SK-N-SH treated with all-trans-retinoic acid at 6 μM for 48 hours (cell line): Measurements from ENCODE around the gene HDAC4.
A peak's percentile ranks its signal among the peaks of the same experiment; 100 is the strongest.

Experiments used
- ATAC-seq: fragments of 200-7000 bp; cut with Tn5 transposase; 3 replicates; pipeline ENCODE4 v1.9.1; 2020; ENCODE audit warnings: mild to moderate bottlenecking, moderate library complexity
- ARNTL ChIP-seq: fragments of 450-650 bp; formaldehyde crosslinking; IDR thresholded peaks from 2 replicates; pipeline ENCODE4 v1.5.0; 2020; ENCODE audit warnings: low read depth, mild to moderate bottlenecking, moderate library complexity, borderline replicate concordance
- BACH2 ChIP-seq: fragments of 250-450 bp; sonication (Bioruptor Pico); IDR thresholded peaks from 2 replicates; pipeline ENCODE4 v1.9.0; 2021; ENCODE audit warnings: mild to moderate bottlenecking, borderline replicate concordance
- CSDC2 ChIP-seq: fragments of 250-450 bp; sonication (Bioruptor Pico); IDR thresholded peaks from 2 replicates; pipeline ENCODE4 v1.5.0; 2020; ENCODE audit warnings: mild to moderate bottlenecking, moderate library complexity
- ESRRG ChIP-seq: fragments of 250-450 bp; sonication (Bioruptor Pico); IDR thresholded peaks from 2 replicates; pipeline ENCODE4 v1.6.1; 2021; ENCODE audit warnings: mild to moderate bottlenecking
- GLIS3 ChIP-seq: fragments of 250-450 bp; sonication (Bioruptor Pico); IDR thresholded peaks from 2 replicates; pipeline ENCODE4 v1.5.0; 2020; ENCODE audit warnings: mild to moderate bottlenecking, moderate library complexity
- ISL1 ChIP-seq: fragments of 250-450 bp; sonication (Bioruptor Pico); IDR thresholded peaks from 2 replicates; pipeline ENCODE4 v2.1.2; 2022; ENCODE audit warnings: mild to moderate bottlenecking, moderate library complexity
- OSR1 ChIP-seq: fragments of 250-450 bp; sonication (Bioruptor Pico); IDR thresholded peaks from 2 replicates; pipeline ENCODE4 v1.8.0; 2022; ENCODE audit warnings: moderate library complexity, mild to moderate bottlenecking, inconsistent platforms
- PPARA ChIP-seq: fragments of 250-450 bp; sonication (Bioruptor Pico); IDR thresholded peaks from 2 replicates; pipeline ENCODE4 v1.5.0; 2020; ENCODE audit warnings: mild to moderate bottlenecking, borderline replicate concordance
- RARB ChIP-seq: fragments of 250-450 bp; sonication (Bioruptor Pico); IDR thresholded peaks from 2 replicates; pipeline ENCODE4 v1.8.0; 2021; ENCODE audit warnings: mild to moderate bottlenecking, moderate library complexity
- TCF4 ChIP-seq: fragments of 250-450 bp; sonication (Bioruptor Pico); IDR thresholded peaks from 2 replicates; pipeline ENCODE4 v1.8.0; 2021; ENCODE audit warnings: mild to moderate bottlenecking, moderate library complexity, borderline replicate concordance
- TOX ChIP-seq: fragments of 250-450 bp; sonication (Bioruptor Pico); IDR thresholded peaks from 2 replicates; pipeline ENCODE4 v1.8.0; 2021; ENCODE audit warnings: mild to moderate bottlenecking, moderate library complexity, borderline replicate concordance
- ZC3H10 ChIP-seq: fragments of 250-450 bp; sonication (Bioruptor Pico); IDR thresholded peaks from 2 replicates; pipeline ENCODE4 v1.5.1; 2021; ENCODE audit warnings: mild to moderate bottlenecking, moderate library complexity
- ZFP3 ChIP-seq: fragments of 250-450 bp; sonication (Bioruptor Pico); IDR thresholded peaks from 2 replicates; pipeline ENCODE4 v1.5.0; 2020; ENCODE audit warnings: mild to moderate bottlenecking, moderate library complexity
- ZFP30 ChIP-seq: fragments of 450-650 bp; formaldehyde crosslinking; IDR thresholded peaks from 2 replicates; pipeline ENCODE4 v1.5.0; 2022; ENCODE audit warnings: mild to moderate bottlenecking, moderate library complexity
- ZNF565 ChIP-seq: fragments of 450-650 bp; formaldehyde crosslinking; conservative IDR thresholded peaks from 2 replicates; pipeline ENCODE4 v1.5.0; 2020; ENCODE audit warnings: low read depth, mild to moderate bottlenecking, moderate library complexity
- ZNF70 ChIP-seq: fragments of 450-650 bp; formaldehyde crosslinking; IDR thresholded peaks from 2 replicates; pipeline ENCODE4 v1.5.0; 2020; ENCODE audit warnings: mild to moderate bottlenecking, moderate library complexity
- ZNF8 ChIP-seq: fragments of 450-650 bp; formaldehyde crosslinking; IDR thresholded peaks from 2 replicates; pipeline ENCODE4 v1.5.0; 2020; ENCODE audit warnings: mild to moderate bottlenecking, moderate library complexity
- TF ChIP-seq, protein P1 (sequence below): fragments of 250-450 bp; sonication (Bioruptor Pico); IDR thresholded peaks from 2 replicates; pipeline ENCODE4 v1.8.0; 2020; ENCODE audit warnings: mild to moderate bottlenecking, moderate library complexity, borderline replicate concordance
- TF ChIP-seq, protein P2 (sequence below): fragments of 250-450 bp; sonication (Bioruptor Pico); IDR thresholded peaks from 2 replicates; pipeline ENCODE4 v1.5.1; 2021; ENCODE audit warnings: mild to moderate bottlenecking, moderate library complexity
- TF ChIP-seq, protein P3 (sequence below): fragments of 250-450 bp; sonication (Bioruptor Pico); IDR thresholded peaks from 2 replicates; pipeline ENCODE4 v1.5.1; 2020; ENCODE audit warnings: low read depth, mild to moderate bottlenecking, moderate library complexity
- TF ChIP-seq, protein P4 (sequence below): fragments of 250-450 bp; sonication (Bioruptor Pico); IDR thresholded peaks from 2 replicates; pipeline ENCODE4 v1.5.0; 2020; ENCODE audit warnings: mild to moderate bottlenecking, moderate library complexity
- TF ChIP-seq, protein P5 (sequence below): fragments of 250-450 bp; sonication (Bioruptor Pico); IDR thresholded peaks from 2 replicates; pipeline ENCODE4 v1.8.0; 2021; ENCODE audit warnings: low read depth, mild to moderate bottlenecking, moderate library complexity, borderline replicate concordance

HDAC4 gene

DNA sequence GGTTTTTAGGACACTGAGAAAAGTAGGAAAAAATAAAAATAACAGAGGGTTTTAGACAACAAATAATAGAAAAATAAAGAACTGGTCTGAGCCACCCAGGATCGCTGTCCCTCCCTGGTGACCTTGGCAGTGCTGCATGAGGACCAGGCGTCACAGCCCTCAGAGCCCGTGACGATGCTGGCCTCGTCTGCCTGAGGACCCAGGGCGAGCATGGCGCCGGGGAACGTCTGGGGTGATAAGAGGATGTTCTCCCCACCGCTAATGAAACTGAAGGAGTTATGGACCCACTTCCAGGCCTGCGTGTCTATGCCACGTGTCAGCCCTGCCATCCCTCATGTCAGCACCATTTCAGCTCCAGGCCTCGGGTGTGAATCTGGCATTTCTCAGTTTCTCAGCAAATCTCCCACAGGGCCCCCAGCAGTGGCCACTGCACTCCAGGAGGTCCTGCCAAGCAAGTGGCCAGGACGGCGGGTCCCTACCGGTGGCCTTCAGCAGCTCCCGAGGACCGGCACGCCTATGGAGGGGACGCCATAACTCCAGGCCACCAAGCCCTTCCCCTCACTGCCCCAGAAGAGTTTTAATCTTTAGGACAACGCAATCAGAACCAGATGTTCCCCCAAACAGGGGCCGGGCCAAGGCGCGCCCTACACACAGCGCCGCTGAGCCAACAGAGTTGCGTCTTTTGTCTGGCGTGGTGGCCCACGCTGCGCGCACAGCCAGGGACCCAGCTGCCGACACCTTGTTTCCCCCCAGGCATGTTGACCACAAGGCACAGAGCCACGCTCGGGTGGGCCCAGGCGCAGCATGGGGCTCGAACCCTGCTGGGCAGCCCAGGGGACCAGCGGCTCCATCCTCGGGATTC is 373.2 kb downstream of the HDAC4 start:
- ATAC-seq: no peak
- TF ChIP-seq ZC3H10 (CRISPR knock-in tag) (no peak), ARNTL (CRISPR knock-in tag) (no peak), CSDC2 (CRISPR knock-in tag) (no peak), TOX (CRISPR knock-in tag) (no peak), BACH2 (CRISPR knock-in tag) (no peak), ZNF70 (CRISPR knock-in tag) (no peak), OSR1 (no peak), ISL1 (CRISPR knock-in tag) (no peak), PPARA (no peak)

DNA sequence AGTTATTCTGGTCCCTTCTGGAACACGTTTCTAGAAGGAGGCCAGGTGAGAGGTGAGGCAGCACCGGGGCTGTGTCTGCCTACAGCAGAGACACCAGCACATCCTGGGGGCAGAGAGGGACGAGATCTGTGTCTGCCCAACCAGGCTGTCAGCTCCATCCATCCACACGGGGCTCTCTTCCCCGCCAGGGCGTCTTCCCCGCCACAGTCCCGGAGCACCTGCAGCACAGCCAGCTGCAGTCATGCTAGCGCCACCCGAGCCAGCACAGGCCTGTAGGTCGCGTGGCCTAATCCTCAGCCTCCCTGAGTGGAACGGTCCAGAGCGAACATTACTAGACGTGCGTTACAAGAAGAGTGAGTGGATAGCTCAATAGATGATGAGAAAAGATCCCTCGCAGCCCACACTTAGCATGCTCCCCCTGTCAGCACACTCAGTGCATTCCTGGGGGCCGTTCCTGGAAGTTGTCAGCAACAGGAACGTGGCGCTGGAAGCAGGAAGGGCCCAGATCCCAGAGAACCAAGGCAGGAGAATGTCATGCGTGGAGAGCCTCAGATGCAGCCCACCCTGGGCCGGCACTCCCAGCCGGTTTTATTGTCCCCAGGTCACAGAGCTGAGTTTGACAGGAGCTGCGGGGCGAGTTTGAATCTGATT is 374.0 kb downstream of the HDAC4 start:
- no peak for TF ChIP-seq ZNF70 (CRISPR knock-in tag)
- no peak for TF ChIP-seq ZC3H10 (CRISPR knock-in tag)
- TF ChIP-seq TCF4 (CRISPR knock-in tag): no peak
- TF ChIP-seq ZNF565: no peak
- TF ChIP-seq, protein P1, sequence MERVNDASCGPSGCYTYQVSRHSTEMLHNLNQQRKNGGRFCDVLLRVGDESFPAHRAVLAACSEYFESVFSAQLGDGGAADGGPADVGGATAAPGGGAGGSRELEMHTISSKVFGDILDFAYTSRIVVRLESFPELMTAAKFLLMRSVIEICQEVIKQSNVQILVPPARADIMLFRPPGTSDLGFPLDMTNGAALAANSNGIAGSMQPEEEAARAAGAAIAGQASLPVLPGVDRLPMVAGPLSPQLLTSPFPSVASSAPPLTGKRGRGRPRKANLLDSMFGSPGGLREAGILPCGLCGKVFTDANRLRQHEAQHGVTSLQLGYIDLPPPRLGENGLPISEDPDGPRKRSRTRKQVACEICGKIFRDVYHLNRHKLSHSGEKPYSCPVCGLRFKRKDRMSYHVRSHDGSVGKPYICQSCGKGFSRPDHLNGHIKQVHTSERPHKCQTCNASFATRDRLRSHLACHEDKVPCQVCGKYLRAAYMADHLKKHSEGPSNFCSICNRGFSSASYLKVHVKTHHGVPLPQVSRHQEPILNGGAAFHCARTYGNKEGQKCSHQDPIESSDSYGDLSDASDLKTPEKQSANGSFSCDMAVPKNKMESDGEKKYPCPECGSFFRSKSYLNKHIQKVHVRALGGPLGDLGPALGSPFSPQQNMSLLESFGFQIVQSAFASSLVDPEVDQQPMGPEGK: no peak
- TF ChIP-seq, protein P2, sequence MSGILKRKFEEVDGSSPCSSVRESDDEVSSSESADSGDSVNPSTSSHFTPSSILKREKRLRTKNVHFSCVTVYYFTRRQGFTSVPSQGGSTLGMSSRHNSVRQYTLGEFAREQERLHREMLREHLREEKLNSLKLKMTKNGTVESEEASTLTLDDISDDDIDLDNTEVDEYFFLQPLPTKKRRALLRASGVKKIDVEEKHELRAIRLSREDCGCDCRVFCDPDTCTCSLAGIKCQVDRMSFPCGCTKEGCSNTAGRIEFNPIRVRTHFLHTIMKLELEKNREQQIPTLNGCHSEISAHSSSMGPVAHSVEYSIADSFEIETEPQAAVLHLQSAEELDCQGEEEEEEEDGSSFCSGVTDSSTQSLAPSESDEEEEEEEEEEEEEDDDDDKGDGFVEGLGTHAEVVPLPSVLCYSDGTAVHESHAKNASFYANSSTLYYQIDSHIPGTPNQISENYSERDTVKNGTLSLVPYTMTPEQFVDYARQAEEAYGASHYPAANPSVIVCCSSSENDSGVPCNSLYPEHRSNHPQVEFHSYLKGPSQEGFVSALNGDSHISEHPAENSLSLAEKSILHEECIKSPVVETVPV (CRISPR knock-in tag): no peak
- no peak for TF ChIP-seq OSR1
- TF ChIP-seq, protein P3, sequence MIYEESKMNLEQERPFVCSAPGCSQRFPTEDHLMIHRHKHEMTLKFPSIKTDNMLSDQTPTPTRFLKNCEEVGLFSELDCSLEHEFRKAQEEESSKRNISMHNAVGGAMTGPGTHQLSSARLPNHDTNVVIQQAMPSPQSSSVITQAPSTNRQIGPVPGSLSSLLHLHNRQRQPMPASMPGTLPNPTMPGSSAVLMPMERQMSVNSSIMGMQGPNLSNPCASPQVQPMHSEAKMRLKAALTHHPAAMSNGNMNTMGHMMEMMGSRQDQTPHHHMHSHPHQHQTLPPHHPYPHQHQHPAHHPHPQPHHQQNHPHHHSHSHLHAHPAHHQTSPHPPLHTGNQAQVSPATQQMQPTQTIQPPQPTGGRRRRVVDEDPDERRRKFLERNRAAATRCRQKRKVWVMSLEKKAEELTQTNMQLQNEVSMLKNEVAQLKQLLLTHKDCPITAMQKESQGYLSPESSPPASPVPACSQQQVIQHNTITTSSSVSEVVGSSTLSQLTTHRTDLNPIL (CRISPR knock-in tag): no peak
- no peak for TF ChIP-seq GLIS3 (CRISPR knock-in tag)
- no peak for TF ChIP-seq ISL1 (CRISPR knock-in tag)
- no peak for TF ChIP-seq ARNTL (CRISPR knock-in tag)
- TF ChIP-seq ZNF8 (CRISPR knock-in tag): no peak
- TF ChIP-seq TOX (CRISPR knock-in tag): no peak
- TF ChIP-seq ZFP3 (CRISPR knock-in tag): no peak
- ATAC-seq: no peak

DNA sequence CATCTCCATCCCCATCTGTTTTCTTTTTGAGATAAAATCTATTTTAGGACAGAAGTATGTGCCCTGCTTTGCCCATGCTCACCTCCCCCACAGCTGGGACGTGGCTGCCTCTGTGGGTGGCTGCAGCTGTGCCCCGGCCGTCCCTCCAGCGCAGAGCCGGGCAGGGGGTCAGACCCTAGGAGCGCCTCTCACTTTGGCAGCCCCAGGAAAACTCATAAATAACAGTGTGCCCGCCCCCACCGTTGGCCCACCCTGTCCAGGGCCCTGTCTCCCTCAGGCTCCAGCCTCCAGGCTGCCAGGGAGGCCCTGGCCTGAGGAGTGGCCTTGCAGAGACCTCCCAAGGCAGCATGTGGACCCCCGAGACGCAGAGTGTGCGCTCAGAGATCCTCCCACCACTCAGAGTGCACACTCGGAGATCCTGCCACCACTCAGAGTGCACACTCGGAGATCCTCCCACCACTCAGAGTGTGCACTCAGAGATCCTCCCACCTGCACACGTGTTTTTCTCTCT is 374.8 kb downstream of the HDAC4 start:
- TF ChIP-seq ZNF70 (CRISPR knock-in tag) (no peak), GLIS3 (CRISPR knock-in tag) (no peak), ESRRG (no peak), ZNF565 (no peak), ZNF8 (CRISPR knock-in tag) (no peak), PPARA (no peak), BACH2 (CRISPR knock-in tag) (no peak), ZFP30 (no peak), TOX (CRISPR knock-in tag) (no peak), OSR1 (no peak), CSDC2 (CRISPR knock-in tag) (no peak), ISL1 (CRISPR knock-in tag) (no peak), RARB (no peak), ARNTL (CRISPR knock-in tag) (no peak)
- TF ChIP-seq, protein P4, sequence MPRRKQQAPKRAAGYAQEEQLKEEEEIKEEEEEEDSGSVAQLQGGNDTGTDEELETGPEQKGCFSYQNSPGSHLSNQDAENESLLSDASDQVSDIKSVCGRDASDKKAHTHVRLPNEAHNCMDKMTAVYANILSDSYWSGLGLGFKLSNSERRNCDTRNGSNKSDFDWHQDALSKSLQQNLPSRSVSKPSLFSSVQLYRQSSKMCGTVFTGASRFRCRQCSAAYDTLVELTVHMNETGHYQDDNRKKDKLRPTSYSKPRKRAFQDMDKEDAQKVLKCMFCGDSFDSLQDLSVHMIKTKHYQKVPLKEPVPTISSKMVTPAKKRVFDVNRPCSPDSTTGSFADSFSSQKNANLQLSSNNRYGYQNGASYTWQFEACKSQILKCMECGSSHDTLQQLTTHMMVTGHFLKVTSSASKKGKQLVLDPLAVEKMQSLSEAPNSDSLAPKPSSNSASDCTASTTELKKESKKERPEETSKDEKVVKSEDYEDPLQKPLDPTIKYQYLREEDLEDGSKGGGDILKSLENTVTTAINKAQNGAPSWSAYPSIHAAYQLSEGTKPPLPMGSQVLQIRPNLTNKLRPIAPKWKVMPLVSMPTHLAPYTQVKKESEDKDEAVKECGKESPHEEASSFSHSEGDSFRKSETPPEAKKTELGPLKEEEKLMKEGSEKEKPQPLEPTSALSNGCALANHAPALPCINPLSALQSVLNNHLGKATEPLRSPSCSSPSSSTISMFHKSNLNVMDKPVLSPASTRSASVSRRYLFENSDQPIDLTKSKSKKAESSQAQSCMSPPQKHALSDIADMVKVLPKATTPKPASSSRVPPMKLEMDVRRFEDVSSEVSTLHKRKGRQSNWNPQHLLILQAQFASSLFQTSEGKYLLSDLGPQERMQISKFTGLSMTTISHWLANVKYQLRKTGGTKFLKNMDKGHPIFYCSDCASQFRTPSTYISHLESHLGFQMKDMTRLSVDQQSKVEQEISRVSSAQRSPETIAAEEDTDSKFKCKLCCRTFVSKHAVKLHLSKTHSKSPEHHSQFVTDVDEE (CRISPR knock-in tag): no peak
- TF ChIP-seq, protein P2 (CRISPR knock-in tag): no peak
- TF ChIP-seq, protein P5, sequence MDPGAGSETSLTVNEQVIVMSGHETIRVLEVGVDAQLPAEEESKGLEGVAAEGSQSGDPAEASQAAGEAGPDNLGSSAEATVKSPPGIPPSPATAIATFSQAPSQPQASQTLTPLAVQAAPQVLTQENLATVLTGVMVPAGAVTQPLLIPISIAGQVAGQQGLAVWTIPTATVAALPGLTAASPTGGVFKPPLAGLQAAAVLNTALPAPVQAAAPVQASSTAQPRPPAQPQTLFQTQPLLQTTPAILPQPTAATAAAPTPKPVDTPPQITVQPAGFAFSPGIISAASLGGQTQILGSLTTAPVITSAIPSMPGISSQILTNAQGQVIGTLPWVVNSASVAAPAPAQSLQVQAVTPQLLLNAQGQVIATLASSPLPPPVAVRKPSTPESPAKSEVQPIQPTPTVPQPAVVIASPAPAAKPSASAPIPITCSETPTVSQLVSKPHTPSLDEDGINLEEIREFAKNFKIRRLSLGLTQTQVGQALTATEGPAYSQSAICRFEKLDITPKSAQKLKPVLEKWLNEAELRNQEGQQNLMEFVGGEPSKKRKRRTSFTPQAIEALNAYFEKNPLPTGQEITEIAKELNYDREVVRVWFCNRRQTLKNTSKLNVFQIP (CRISPR knock-in tag): no peak
- TF ChIP-seq, protein P1: no peak
- ATAC-seq: peak; percentile 40
